C4-2B (cell line): Measurements from ENCODE around the gene SPDEF.

Experiments
- H3K27ac ChIP-seq: fragments of 450-650 bp; 2 replicates; pipeline ENCODE4 v1.5.1; 2017
- CTCF ChIP-seq: fragments of 450-650 bp; conservative IDR thresholded peaks from 2 replicates; pipeline ENCODE4 v1.5.1; 2017; ENCODE audit warnings: mild to moderate bottlenecking
- ZFX ChIP-seq: fragments of 450-650 bp; IDR thresholded peaks from 2 replicates; pipeline ENCODE4 v1.6.1; 2017

SPDEF gene

DNA sequence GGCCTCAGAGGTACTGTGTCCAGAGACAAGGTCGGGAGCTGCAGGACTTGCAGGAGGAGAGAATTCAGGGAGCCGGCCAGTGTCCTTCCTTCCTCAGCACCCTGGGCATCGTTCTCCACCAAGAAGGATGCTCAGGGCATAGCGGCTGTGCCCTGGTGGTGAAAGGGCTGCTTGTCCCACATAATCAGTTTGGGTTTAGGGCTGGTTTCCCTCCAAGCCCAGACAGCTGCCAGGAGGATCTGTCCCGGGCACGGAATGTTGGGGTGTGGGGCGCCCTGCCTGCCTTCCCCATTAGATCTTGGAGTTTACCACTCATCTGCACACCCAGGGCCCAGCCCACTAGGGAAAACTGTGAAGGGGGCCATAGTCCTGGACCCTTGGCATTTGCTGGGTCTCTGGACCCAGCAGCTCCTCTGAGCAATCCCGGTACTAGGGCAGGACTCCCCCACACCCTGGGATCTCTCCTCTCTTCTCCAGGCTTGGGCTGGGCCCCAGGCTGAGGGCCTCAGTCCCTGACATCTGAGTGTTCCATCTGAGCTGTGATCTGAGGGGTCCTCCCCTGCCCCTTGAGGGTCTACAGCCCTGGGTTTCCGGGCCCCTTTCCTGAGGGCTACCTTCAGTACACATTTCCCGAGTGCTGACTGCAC lies 18.6 kb upstream of the SPDEF start:
- no peak overlapping the region for H3K27ac ChIP-seq
- TF ChIP-seq CTCF, result no peak
- no peak for TF ChIP-seq ZFX

GRCh38 chr6:34573567-34574183 lies 17.5 kb upstream of the SPDEF start:
- TF ChIP-seq CTCF, result no peak
- TF ChIP-seq ZFX, result no peak
- no peak overlapping the region for H3K27ac ChIP-seq

DNA sequence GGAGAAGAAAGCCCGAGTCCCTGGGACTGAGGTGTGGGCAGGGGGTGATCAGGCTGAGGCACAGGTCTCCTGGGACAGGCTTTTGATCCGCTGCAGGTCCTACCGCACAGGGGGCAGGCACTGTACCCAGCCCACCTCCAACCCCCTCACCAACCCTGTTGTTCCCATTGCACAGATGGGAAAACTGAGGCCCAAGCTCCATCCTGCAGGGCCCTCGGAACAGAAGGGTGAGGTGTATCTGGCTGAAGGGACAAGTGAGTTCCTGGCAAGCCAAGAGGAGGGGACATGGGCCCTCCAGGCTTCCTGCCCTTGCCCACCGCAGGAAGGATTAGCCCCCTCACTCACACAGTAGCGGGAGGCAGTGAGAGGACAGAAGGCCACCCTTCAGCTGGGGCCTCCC lies 16.5 kb upstream of the SPDEF start:
- H3K27ac ChIP-seq, result no peak overlapping the region
- TF ChIP-seq ZFX (no peak), CTCF (no peak)

- TF ChIP-seq CTCF, result no peak
- TF ChIP-seq ZFX, result no peak
These were observed 15.9 kb upstream of the SPDEF start for GRCh38 chr6:34572021-34572420.

DNA sequence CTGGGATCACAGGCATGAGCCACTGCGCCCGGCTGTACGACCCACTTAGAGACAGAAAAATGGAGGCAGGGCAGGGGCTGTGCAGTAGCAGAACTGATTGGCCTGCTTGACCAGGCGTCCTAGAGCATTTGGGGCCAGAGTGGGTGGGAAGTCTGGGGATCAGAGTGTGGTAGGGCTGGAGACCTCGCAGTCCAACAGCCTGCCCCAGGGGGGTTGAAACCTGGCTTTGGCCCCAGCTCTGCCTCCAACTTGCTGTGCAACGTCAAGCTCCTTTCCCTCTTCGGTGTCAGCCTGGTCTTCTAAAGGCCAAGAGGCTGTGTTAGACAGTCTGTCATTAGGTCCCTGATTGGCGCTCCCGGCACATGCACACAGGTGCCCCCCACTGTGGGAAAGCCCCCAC lies 15.3 kb upstream of the SPDEF start:
- no peak for TF ChIP-seq CTCF
- TF ChIP-seq ZFX, result no peak
- H3K27ac ChIP-seq, result no peak overlapping the region

More at GRCh38 chr6:34572021-34572420, 15.9 kb upstream of the SPDEF start:
- H3K27ac ChIP-seq, result no peak overlapping the region

GRCh38 chr6:34570066-34570833 lies 14.1 kb upstream of the SPDEF start:
- H3K27ac ChIP-seq, result no peak overlapping the region
- no peak for TF ChIP-seq ZFX
- no peak for TF ChIP-seq CTCF

GRCh38 chr6:34569361-34569973 lies 13.3 kb upstream of the SPDEF start:
- no peak overlapping the region for H3K27ac ChIP-seq
- no peak for TF ChIP-seq CTCF
- TF ChIP-seq ZFX, result no peak
